GM12878 (cell line): ENCODE measurements around the gene NCBP3. TPM values are rescaled to one million over a fixed set of nuclear protein-coding genes. Genes with fewer than 3 reads are reported as not detected.

Source experiments
- ATAC-seq: fragments of 200-7000 bp; cut with Tn5 transposase; 3 replicates; pipeline ENCODE4 v1.9.1; 2020; ENCODE audit warnings: mild to moderate bottlenecking, moderate library complexity
- BruUV-seq: library from RNA; stranded (reverse); fragments of 400-500 nt; replicated peaks from 2 replicates; lab custom pipeline; 2021; lab: Mats Ljungman, UMichigan
- CTCF ChIA-PET: fragments of 300-600 bp; sonication (Branson Sonifier 250); formaldehyde crosslinking; extraction: SDS; loops from one replicate; lab custom pipeline; 2021; ENCODE audit warnings: inconsistent platforms; lab: Yijun Ruan, JAX
- POLR2A ChIA-PET: fragments of 350-600 bp; formaldehyde crosslinking; extraction: SDS; loops from one replicate; lab custom pipeline; 2021; ENCODE audit warnings: inconsistent platforms; lab: Charles Lee
- RAD21 ChIA-PET: fragments of 300-600 bp; sonication (Branson Sonifier 250); formaldehyde crosslinking; loops from one replicate; lab custom pipeline; 2023; ENCODE audit warnings: antibody characterized with exemption; ENCODE audit not compliant: unreplicated experiment; lab: Charles Lee
- SMC1A ChIA-PET: fragments of 300-600 bp; sonication (Branson Sonifier 250); formaldehyde crosslinking; loops from one replicate; lab custom pipeline; 2023; ENCODE audit not compliant: unreplicated experiment, uncharacterized antibody; lab: Charles Lee
- DNase-seq: peaks from one replicate; pipeline ENCODE4 v3.0.0-alpha.2; 2011; ENCODE audit warnings: low read depth, low spot score
- FAIRE-seq: peaks from 3 replicates; lab custom pipeline; 2011; peaks lifted over from hg19 to GRCh38; lab: Jason Lieb, UNC
- H2AFZ ChIP-seq: 2 replicates; pipeline ENCODE4 v1.6.0; 2011; ENCODE audit warnings: low read depth, low read length, control low read depth; ENCODE audit not compliant: control insufficient read depth
- H3K27ac ChIP-seq: 2 replicates; pipeline ENCODE4 v1.5.1; 2011; ENCODE audit warnings: control low read depth; ENCODE audit not compliant: control insufficient read depth, insufficient read depth
- H3K27me3 ChIP-seq, 2 experiments: replicated peaks in 1 of 2; 2 replicates each; pipeline versions ENCODE4 v1.6.0 to v1.6.1; 2011; ENCODE audit warnings: low read length in 1 of 2; ENCODE audit not compliant: control insufficient read depth in 2 of 2, insufficient read depth in 2 of 2
- H3K36me3 ChIP-seq, 2 experiments: 2 replicates each; pipeline ENCODE4 v1.5.1; 2011; ENCODE audit warnings: low read length in 1 of 2; ENCODE audit not compliant: control insufficient read depth in 2 of 2, insufficient read depth in 2 of 2
- H3K4me1 ChIP-seq: 2 replicates; pipeline ENCODE4 v1.6.1; 2011; ENCODE audit warnings: mild to moderate bottlenecking, low read length, moderate library complexity, mixed read lengths; ENCODE audit not compliant: control insufficient read depth, insufficient read depth
- H3K4me2 ChIP-seq: 2 replicates; pipeline ENCODE4 v1.6.0; 2011; ENCODE audit warnings: control low read depth; ENCODE audit not compliant: control insufficient read depth, insufficient read depth
- H3K4me3 ChIP-seq: fragments of 200-600 bp; sonication (generic); 2 replicates; pipeline ENCODE4 v1.5.1; 2016
- H3K79me2 ChIP-seq: 2 replicates; pipeline ENCODE4 v1.6.0; 2011; ENCODE audit warnings: low read length; ENCODE audit not compliant: control insufficient read depth, insufficient read depth
- H3K9ac ChIP-seq: 2 replicates; pipeline ENCODE4 v1.8.0; 2011; ENCODE audit warnings: low read length, control low read depth, mixed read lengths; ENCODE audit not compliant: control insufficient read depth, insufficient read depth
- H3K9me3 ChIP-seq: replicated peaks from 3 replicates; pipeline ENCODE4 v1.5.1; 2011; ENCODE audit warnings: mild to moderate bottlenecking, low read length; ENCODE audit not compliant: control insufficient read depth, insufficient read depth
- H4K20me1 ChIP-seq: 2 replicates; pipeline ENCODE4 v1.6.0; 2011; ENCODE audit not compliant: control insufficient read depth, insufficient read depth
- ASH2L ChIP-seq: fragments of 300-600, 200-600 bp; sonication (generic); IDR thresholded peaks from 2 replicates; pipeline ENCODE4 v1.6.1; 2017; ENCODE audit warnings: low read depth, mild to moderate bottlenecking, borderline replicate concordance
- ATF2 ChIP-seq: IDR thresholded peaks from 2 replicates; pipeline ENCODE4 v1.6.1; 2012; ENCODE audit warnings: low read length, inconsistent platforms
- EGR1 ChIP-seq, 2 experiments: IDR thresholded peaks; 1 replicate in 1 of 2; 2 replicates in 1 of 2; pipeline ENCODE4 v1.6.1; 2011 to 2012; ENCODE audit warnings: low read depth in 2 of 2, low read length in 2 of 2, borderline replicate concordance in 1 of 2, mild to moderate bottlenecking in 1 of 2, moderate library complexity in 1 of 2
- FOXM1 ChIP-seq: IDR thresholded peaks from 2 replicates; pipeline ENCODE4 v1.6.1; 2012; ENCODE audit warnings: low read depth, mild to moderate bottlenecking, inconsistent platforms, low read length, moderate library complexity
- GABPA ChIP-seq: IDR thresholded peaks from 2 replicates; pipeline ENCODE4 v1.6.1; 2014; ENCODE audit warnings: antibody characterized with exemption, low read depth, mild to moderate bottlenecking, inconsistent platforms
- IKZF2 ChIP-seq, 2 experiments: fragments of 450-650 bp; IDR thresholded peaks; 2 replicates each; pipeline ENCODE4 v1.6.1; 2017; ENCODE audit warnings: mild to moderate bottlenecking in 2 of 2, moderate library complexity in 2 of 2
- MXI1 ChIP-seq: fragments of 150-350 bp; IDR thresholded peaks from 2 replicates; pipeline ENCODE4 v1.6.1; 2011; ENCODE audit warnings: low read depth, mild to moderate bottlenecking, inconsistent platforms, low read length, improper control_type of control experiment
- NRF1 ChIP-seq: conservative IDR thresholded peaks from 2 replicates; pipeline ENCODE4 v1.6.1; 2011; ENCODE audit warnings: mild to moderate bottlenecking, low read depth, low read length, improper control_type of control experiment
- PML ChIP-seq: IDR thresholded peaks from 2 replicates; pipeline ENCODE4 v1.6.1; 2012; ENCODE audit warnings: low read length, inconsistent platforms
- POLR2A ChIP-seq: IDR thresholded peaks from 2 replicates; pipeline ENCODE4 v1.6.1; 2011; ENCODE audit warnings: low read depth, mild to moderate bottlenecking, low read length
- RCOR1 ChIP-seq: conservative IDR thresholded peaks from 2 replicates; pipeline ENCODE4 v1.6.1; 2012; ENCODE audit warnings: low read depth, low read length, improper control_type of control experiment
- SIN3A ChIP-seq: IDR thresholded peaks from 2 replicates; pipeline ENCODE4 v1.6.1; 2012; ENCODE audit warnings: low read depth, low read length, improper control_type of control experiment
- SUZ12 ChIP-seq: fragments of 200-600 bp; sonication (generic); IDR thresholded peaks from one replicate; pipeline ENCODE4 v1.6.1; 2018; ENCODE audit warnings: antibody characterized with exemption, mild to moderate bottlenecking; ENCODE audit not compliant: unreplicated experiment
- ZNF592 ChIP-seq: fragments of 450-650 bp; IDR thresholded peaks from 2 replicates; pipeline ENCODE4 v1.6.1; 2017; ENCODE audit warnings: mild to moderate bottlenecking, moderate library complexity
- ZSCAN29 ChIP-seq: fragments of 450-650 bp; IDR thresholded peaks from 2 replicates; pipeline ENCODE4 v1.6.1; 2017; ENCODE audit warnings: mild to moderate bottlenecking, moderate library complexity
- WGBS: methylation state at CpG from one replicate; pipeline ENCODE4 v1.1.6; 2016; ENCODE audit warnings: low lambda C conversion rate; ENCODE audit not compliant: insufficient replicate concordance, insufficient coverage; ENCODE audit errors: missing lambda C conversion rate; 5-methylcytosine and 5-hydroxymethylcytosine counted together
- in situ Hi-C: fragments of 300-500 bp; cut with MboI; formaldehyde crosslinking; loops from 9 replicates; pipeline ENCODE4 v1.14.3; 2018; ENCODE audit warnings: mixed read lengths
- intact Hi-C: fragments of 100-400 bp; cut with micrococcal nuclease; formaldehyde crosslinking; loops from one replicate; pipeline ENCODE4 v1.14.2; 2022; ENCODE audit not compliant: unreplicated experiment
- polyA plus RNA-seq, 11 experiments: library from polyadenylated mRNA; depleted of rRNA in 4 of 11; unstranded in 6 of 11; stranded (reverse) in 5 of 11; fragments of >200 nt; fragmentation: Nextera tagmentation in 4 of 11; fragmentation: Illumina TruSeq in 1 of 11; extraction: Ambion mirVana in 4 of 11; extraction: Trizol in 1 of 11; gene quantifications; 1 replicate in 1 of 11; 2 replicates in 10 of 11; pipeline versions ENCODE4 v1.2.1 to v1.2.3, GENCODE V29; 2011 to 2016; ENCODE audit warnings: inconsistent platforms in 2 of 11, missing spikeins in 2 of 11, low read depth in 1 of 11
- total RNA-seq, 4 experiments: library from RNA; depleted of rRNA in 3 of 4; stranded (reverse); fragments of >200 nt in 3 of 4; fragmentation: Illumina TruSeq in 1 of 4; extraction: Trizol in 1 of 4; gene quantifications; 2 replicates each; pipeline versions ENCODE4 v1.2.1 to v1.2.3, GENCODE V29; 2013 to 2021
- TF ChIP-seq, protein P1 (sequence below): fragments of 450-650 bp; IDR thresholded peaks from 2 replicates; pipeline ENCODE4 v1.6.1; 2018; ENCODE audit warnings: mild to moderate bottlenecking, low read depth, moderate library complexity; ENCODE audit not compliant: partially characterized antibody

Gene NCBP3
- total and polyA plus RNA-seq, 10 of the 15 experiments (the other 5 are each of a cell fraction or from before 2014, with no cell fraction given): 5.2 to 32.0 (median 23.2) TPM

GRCh38 chr17:3801792-3802191, 44.3 kb downstream of the NCBP3 start:
- Histone ChIP-seq H4K20me1 (no peaks in the 10 kb centered on the region), H3K4me2 (no peak overlapping the region), H3K9me3 (no peaks in the 10 kb centered on the region), H3K4me1 (peaks cover 41% of the 10 kb centered on the region), H2AFZ (no peak overlapping the region), H3K9ac (no peak overlapping the region), H3K79me2 (no peaks in the 10 kb centered on the region), H3K4me3 (no peak overlapping the region), H3K36me3 (no peaks in the 10 kb centered on the region), H3K27ac (no peak overlapping the region), H3K27me3 (no peaks in the 10 kb centered on the region)
- RAD21 ChIA-PET: no interaction called here
- no peak for FAIRE-seq
- 97% methylated on average over 10 of the region's 10 CpGs for WGBS
- TF ChIP-seq FOXM1 (no peak), NRF1 (no peak), SUZ12 (no peak), EGR1 (IDR thresholded peaks at IDR 0.05; ENCODE audit: borderline replicate concordance in 1 of 2, low read depth in 2 of 2, low read length in 2 of 2) (no peak), POLR2A (no peak), SIN3A (no peak), ZSCAN29 (no peak), RCOR1 (no peak), ATF2 (no peak), ASH2L (no peak), MXI1 (no peak), ZNF592 (no peak), IKZF2 (IDR thresholded peaks at IDR 0.05) (no peak), GABPA (no peak), PML (no peak)
- TF ChIP-seq, protein P1, sequence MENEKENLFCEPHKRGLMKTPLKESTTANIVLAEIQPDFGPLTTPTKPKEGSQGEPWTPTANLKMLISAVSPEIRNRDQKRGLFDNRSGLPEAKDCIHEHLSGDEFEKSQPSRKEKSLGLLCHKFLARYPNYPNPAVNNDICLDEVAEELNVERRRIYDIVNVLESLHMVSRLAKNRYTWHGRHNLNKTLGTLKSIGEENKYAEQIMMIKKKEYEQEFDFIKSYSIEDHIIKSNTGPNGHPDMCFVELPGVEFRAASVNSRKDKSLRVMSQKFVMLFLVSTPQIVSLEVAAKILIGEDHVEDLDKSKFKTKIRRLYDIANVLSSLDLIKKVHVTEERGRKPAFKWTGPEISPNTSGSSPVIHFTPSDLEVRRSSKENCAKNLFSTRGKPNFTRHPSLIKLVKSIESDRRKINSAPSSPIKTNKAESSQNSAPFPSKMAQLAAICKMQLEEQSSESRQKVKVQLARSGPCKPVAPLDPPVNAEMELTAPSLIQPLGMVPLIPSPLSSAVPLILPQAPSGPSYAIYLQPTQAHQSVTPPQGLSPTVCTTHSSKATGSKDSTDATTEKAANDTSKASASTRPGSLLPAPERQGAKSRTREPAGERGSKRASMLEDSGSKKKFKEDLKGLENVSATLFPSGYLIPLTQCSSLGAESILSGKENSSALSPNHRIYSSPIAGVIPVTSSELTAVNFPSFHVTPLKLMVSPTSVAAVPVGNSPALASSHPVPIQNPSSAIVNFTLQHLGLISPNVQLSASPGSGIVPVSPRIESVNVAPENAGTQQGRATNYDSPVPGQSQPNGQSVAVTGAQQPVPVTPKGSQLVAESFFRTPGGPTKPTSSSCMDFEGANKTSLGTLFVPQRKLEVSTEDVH: no peak
- POLR2A ChIA-PET: no interaction called here
- ATAC-seq: no peak
- no peak for DNase-seq
- intact Hi-C loops: no loop called here
- no TSS peak for BruUV-seq
- CTCF ChIA-PET: no interaction called here
- in situ Hi-C loops: no loop called here
- SMC1A ChIA-PET: no interaction called here
